G401.6 (cell line): ENCODE results near the gene HABP4.

Source experiments
- FAIRE-seq: peaks from 2 replicates; lab custom pipeline; 2012; peaks lifted over from hg19 to GRCh38; lab: Jason Lieb, UNC

The HABP4 gene

GRCh38 chr9:96435345-96435744, 14.6 kb upstream of the HABP4 start:
- no peak for FAIRE-seq

GRCh38 chr9:96436063-96436455, 13.9 kb upstream of the HABP4 start:
- no peak for FAIRE-seq

GRCh38 chr9:96436456-96437126, 13.4 kb upstream of the HABP4 start:
- no peak for FAIRE-seq

- FAIRE-seq = no peak
These were observed 12.5 kb upstream of the HABP4 start for GRCh38 chr9:96437454-96437853.

- no peak for FAIRE-seq
These were observed 9.2 kb upstream of the HABP4 start for GRCh38 chr9:96440671-96441199.

GRCh38 chr9:96441798-96442445, 8.0 kb upstream of the HABP4 start:
- no peak for FAIRE-seq

GRCh38 chr9:96442491-96442890, 7.5 kb upstream of the HABP4 start:
- FAIRE-seq = no peak

- no peak for FAIRE-seq
These were observed 2.6 kb upstream of the HABP4 start for GRCh38 chr9:96447406-96447805.

- no peak for FAIRE-seq
These were observed 1.3 kb upstream of the HABP4 start for GRCh38 chr9:96448546-96449170.

GRCh38 chr9:96449523-96449844, 485 bp upstream of the HABP4 start:
- no peak for FAIRE-seq

GRCh38 chr9:96450613-96451528, 902 bp downstream of the HABP4 start:
- no peak for FAIRE-seq

GRCh38 chr9:96453625-96454024, 3.7 kb downstream of the HABP4 start:
- peak; percentile 94 for FAIRE-seq

- FAIRE-seq = no peak
These were observed 7.3 kb downstream of the HABP4 start for GRCh38 chr9:96457266-96457665.

- FAIRE-seq = no peak
These were observed 8.3 kb downstream of the HABP4 start for GRCh38 chr9:96458226-96458625.

GRCh38 chr9:96459268-96460007, 9.5 kb downstream of the HABP4 start:
- no peak for FAIRE-seq

GRCh38 chr9:96460470-96460869, 10.5 kb downstream of the HABP4 start:
- FAIRE-seq = no peak

GRCh38 chr9:96460882-96461281, 10.9 kb downstream of the HABP4 start:
- peak; percentile 69 for FAIRE-seq

- FAIRE-seq = no peak
These were observed 11.4 kb downstream of the HABP4 start for GRCh38 chr9:96461336-96461735.

- FAIRE-seq = no peak
These were observed 12.6 kb downstream of the HABP4 start for GRCh38 chr9:96462541-96462940.

GRCh38 chr9:96464426-96464825, 14.5 kb downstream of the HABP4 start:
- FAIRE-seq = no peak

GRCh38 chr9:96467784-96468183, 17.8 kb downstream of the HABP4 start:
- no peak for FAIRE-seq

- no peak for FAIRE-seq
These were observed 26.0 kb downstream of the HABP4 start for GRCh38 chr9:96476013-96476412.
